Spleen (tissue), 7 donors: Measurements from ENCODE around the gene RPTOR.

ENCODE experiments used
- CTCF ChIP-seq, 11 experiments: fragments of 200-600 bp in 7 of 11; fragments of 450-650 bp in 4 of 11; sonication (generic) in 4 of 11; IDR thresholded peaks in 8 of 11; conservative IDR thresholded peaks in 3 of 11; 1 replicate in 7 of 11; 2 replicates in 4 of 11; pipeline versions ENCODE4 v1.4.0 to v1.8.0; 2016 to 2021; ENCODE audit warnings: antibody characterized with exemption in 11 of 11, inconsistent platforms in 4 of 11, mild to moderate bottlenecking in 1 of 11
- POLR2AphosphoS5 ChIP-seq, 3 donors: sonication (generic); formaldehyde crosslinking; IDR thresholded peaks; one replicate each; pipeline ENCODE4 v1.5.1; 2017; ENCODE audit warnings: antibody characterized with exemption in 3 of 3
- donor health status: DM: no; HTN: no; CAD: no; lungs with moderate emphysema.
- donor health status: DM: no; HTN: no; CAD: no.
- donor health status: DM: no; HTN: no; CAD: no.

GRCh38 chr17:80768936-80769335 lies 224.3 kb downstream of the RPTOR start:
- TF ChIP-seq CTCF (IDR thresholded peaks at IDR 0.05 in 8 of 11, conservative IDR thresholded peaks at IDR 0.05 in 3 of 11): no peak
- no peak for TF ChIP-seq POLR2AphosphoS5 (IDR thresholded peaks at IDR 0.05)
